Measurements from ENCODE around the gene SCAPER.
"Not testable (repeated sequence)": the region's sequence is repeated elsewhere in the genome, so short reads cannot be mapped to it uniquely, and the experiment has no call there.

SCAPER gene

DNA sequence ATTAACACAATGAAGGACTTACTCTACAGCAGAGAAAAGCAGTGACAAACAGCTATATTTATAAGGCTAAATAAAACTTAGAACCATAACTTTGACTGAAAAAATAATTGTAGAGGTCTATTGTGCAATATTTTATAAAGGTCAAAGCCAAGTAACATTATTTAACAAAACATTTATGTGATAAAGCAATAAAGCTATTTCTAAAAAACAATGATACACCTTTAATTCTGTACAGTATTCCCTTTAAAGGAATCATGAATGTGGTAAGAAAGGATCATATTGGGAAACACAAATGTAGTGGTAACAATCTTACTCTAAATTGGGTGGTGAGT is 332.2 kb downstream of the SCAPER start:
- no peak for DNase-seq (ENCODE audit: low spot score)

DNA sequence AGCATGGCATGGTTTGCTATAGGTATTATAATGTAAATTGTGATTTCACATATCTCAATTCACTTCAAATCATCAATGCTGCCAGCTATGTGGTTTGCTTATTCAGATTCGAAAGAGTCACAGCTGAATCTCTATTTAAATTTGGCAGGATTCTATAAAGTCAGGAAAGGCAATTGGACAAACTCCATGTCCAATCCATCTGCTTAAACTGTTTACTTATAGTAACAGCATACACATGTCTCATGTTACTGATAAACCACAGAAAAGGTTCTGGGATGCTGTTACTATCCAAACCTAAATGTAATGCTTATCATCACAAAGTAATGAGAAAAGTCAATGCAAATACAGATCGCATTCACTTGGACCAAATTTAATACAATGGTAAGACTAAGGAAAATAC is 338.9 kb downstream of the SCAPER start:
- no peak for DNase-seq (ENCODE audit: low spot score)

DNA sequence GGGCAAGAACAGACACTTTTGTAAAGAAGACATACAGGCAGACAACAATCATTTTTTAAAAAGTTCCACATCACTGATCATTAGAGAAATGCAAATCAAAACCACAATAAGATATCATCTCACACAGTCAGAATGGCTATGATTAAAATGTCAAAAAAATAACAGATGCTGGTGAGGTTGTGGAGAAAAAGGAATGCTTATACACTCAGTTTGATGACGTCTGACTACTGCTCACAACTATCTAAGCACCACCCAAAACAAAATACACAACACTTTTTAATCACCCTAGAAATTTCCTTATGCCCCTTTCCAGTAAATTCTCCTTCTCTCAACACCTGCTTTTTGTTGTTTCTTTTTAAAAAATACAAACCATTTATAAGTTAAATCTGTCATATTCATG is 339.8 kb downstream of the SCAPER start:
- DNase-seq (ENCODE audit: low spot score): no peak

DNA sequence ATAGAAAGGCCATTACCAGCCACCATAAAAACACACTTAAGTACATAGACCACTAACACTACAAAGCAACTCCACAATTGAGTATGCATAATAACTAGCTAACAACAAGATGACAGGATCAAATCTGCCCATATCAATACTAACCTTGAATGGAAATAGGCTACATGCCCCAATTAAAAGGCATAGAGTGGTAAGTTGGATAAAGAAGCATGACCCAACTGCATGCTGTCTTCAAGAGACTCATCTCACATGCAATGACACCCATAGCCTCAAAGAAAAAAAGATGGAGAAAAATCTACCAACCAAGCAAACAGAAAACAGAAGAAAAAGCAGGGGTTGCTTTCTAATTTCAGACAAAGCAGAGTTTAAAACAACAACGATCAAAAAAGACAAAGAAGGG is 349.9 kb downstream of the SCAPER start:
- DNase-seq (ENCODE audit: low spot score): no peak

DNA sequence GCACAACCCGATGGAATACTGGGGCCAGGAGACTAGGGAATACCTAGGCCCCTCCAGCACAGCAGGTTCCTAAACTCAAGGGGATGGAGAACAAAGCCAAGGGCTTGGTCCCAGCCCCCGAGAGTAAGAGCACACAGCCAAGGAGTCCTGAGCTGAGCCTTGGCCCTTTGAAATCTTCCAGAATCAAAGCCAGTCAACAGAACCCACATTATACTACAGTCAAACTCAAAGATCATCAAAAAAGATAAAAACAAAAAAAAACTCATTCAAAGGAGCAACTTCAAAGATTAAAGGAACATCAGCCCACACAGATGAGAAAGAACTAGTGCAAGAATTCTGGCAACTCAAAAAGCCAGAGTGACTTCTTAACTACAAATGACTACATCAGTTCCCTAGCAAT is 351.6 kb downstream of the SCAPER start:
- DNase-seq (ENCODE audit: low spot score): no peak

DNA sequence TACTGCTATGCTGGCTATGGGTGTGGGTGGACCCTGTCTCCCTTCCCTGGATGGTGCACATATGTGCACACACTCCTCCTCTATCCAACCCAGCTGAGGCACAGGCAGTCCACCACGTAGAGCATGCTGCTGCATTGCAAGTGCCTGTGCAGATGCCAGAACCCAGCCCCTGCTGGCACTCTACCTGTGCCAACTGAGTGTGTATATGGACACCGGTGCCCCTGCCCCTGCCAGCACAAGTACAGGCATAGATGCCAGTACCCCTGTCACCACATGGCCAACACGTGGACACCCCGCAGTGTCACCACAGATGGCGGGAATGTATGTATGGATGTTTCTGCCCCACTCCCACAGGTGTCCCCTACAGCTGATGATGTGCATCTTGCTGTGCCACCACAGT is 352.0 kb downstream of the SCAPER start:
- DNase-seq (ENCODE audit: low spot score): no peak

DNA sequence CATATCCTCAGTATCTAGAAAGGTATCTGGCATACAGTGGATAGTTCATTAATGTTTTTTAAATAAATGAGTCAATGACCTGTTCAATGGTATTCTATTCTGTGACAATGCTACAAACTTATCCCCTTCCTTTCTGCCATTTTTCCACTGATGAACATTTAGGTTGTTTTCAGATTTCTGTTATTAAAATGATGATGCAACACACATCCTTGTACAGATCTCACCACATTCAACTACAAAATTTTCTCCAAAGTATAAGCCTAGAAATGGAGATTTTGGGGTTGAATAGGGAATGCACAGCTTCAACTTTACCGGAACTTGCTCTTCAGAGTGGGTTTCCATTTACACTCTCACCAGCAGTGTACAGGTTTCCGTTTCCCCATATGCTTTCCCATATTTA is 358.3 kb downstream of the SCAPER start:
- no peak for DNase-seq (ENCODE audit: low spot score)

DNA sequence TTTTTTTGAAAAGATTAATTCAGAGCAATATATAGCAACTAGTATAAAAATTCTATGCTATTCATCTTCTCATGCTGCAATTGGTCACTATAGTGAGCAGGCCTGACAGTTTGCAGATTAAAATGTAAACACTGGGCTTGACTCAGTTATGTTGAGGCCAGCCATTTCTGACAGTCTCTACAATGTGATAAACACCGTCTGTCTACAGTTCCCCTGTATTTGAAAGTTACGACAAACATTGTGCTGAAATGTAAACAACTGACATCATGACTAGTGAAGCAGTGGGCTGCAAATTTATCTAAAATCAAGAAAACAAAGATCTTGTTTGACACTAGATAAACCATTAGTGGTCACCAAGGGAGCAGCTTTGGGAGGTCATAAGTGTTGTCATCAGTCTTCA is 371.1 kb downstream of the SCAPER start:
- no peak for DNase-seq (ENCODE audit: low spot score)

DNA sequence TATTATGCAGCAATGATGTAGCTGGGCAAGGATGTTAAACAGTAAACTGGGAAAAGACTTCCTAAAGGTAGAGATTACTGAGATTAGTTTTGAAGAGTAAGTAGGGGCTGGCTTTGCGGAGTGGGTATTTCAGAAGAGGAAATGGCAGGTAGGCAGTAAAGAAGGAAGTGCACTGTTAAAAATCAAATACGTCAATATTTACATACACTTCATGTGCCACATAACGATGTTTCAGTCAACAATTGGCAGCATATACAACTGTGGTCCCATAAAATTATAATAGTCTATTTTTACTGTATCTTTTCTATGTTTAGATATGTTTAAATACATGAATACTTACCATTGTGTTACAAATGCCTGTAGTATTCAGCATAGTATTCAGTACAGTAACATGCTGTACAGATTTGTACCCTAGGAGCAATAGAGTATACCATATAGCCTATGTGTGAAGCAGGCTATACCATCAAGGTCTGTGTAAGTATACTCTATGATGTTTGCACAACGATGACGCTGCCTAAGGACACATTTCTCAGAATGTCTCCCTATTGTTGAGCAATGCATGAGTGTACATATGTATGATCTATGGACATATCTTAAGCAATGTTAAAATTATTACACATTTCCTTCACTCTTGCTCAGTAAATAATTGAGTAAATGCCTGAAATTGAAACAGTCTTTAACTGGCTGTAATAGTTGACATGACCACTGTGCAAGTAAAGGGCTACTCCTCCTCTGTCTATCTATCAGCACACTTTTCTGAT is 371.9 kb downstream of the SCAPER start:
- no peak for DNase-seq (ENCODE audit: low spot score)

DNA sequence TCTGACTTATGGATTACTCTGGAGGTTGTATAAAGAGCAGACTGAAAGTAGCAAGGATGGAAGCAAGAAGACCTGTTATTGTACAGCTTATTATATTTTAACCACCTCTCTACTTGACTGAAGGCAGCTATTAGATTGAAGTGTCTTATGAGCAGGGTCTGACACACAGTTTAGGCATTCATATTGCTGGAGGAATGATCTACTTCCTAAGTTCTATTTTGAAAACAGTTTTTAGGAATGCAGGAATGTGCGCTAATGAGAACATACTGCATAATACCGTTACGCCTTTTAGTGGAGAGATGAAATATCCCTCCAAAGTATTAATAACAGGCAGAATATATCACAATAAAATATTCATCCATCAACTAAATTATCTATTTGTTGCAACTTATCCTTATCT is 375.2 kb downstream of the SCAPER start:
- DNase-seq (ENCODE audit: low spot score): no peak

DNA sequence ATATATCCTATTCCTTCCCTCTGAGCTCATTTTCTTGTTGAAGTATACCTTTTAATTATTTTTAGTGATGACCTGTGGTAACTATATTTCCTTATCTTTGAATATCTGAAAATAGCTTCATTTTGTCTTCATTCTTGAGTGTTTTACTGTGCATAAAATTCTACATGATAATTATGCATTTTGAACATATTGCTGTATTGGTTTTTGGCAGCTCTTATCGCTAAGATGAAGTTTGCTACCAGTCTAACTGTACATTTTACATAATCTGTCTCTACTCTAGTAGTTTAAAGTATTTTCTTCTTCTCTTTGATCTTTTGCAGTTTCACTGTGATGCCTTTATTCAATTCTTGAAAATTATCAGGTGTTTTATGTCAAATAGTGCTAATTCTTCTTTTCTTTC is 379.0 kb downstream of the SCAPER start:
- no peak for DNase-seq (ENCODE audit: low spot score)

DNA sequence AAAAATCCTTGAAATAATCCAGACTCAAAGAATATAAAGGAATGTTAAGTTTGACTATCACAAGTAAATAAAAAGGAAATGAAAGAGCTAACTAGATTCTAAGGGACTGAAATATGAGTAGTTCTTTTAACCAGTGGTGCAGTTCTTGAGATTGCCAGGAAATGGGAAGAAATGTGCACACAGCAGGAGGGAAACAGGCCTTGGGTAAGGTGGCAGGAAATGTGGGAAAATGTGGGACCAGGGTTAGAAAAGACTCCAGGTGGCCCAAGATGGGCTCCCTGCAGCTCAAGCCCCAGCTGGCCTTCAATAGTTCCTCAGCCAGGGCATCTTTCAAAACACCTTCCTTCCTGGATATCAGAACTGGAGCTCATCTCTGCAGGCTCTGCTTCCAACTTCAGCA is 387.2 kb downstream of the SCAPER start:
- DNase-seq (ENCODE audit: low spot score): no peak

DNA sequence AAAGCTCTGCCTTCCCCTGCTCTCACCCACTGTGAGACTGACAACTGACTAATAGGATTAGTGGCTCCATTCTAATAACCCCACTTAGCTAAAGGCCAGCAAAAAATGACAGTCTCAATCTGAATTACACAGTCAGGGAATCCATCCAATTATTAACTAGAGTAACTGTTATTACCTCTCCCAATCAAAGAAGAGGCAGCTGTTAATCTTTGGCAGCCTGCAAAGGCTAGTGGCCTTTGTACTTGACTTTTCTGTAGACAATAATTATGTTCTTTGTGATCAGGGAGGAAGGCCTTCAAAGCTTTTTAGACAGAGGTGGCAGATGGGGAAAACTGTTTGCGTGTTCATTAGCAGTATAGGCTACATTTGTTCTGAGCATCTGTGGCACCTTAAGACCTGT is 390.9 kb downstream of the SCAPER start:
- no peak for DNase-seq (ENCODE audit: low spot score)

DNA sequence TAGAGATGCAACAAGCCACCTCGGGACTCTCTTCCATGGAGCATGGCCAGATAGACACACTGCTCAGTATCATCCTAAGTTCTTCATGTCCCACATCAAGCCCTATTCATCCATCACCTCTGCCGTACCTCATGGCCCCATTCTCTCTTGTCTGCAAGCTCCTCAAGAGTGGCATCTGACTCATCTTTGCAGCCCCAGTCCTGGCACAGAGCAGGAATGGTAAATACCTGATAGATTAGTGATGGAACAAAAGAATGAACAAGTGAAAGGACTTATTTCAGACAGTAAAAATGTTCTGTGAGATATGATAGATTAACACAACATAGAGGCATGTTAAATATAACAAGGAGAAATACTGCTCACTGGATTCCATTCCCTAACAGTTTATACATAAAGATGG is 392.2 kb downstream of the SCAPER start:
- no peak for DNase-seq (ENCODE audit: low spot score)

DNA sequence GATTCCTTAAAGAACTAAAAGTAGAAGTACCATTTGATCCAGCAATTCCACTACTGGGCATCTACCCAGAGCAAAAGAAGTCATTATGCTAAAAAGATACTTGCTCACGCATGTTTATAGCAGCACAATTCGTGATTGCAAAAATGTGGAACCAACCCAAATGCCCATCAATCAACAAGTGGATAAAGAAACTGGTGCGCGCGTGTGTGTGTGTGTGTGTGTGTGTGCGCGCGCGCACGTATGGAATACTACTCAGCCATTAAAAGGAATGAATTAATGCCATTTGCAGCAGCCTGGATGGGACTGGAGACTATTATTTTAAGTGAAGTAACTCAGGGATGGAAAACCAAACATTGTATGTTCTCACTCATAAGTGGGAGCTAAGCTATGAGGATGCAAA is 394.5 kb downstream of the SCAPER start:
- not testable (repeated sequence) for DNase-seq (ENCODE audit: low spot score)

DNA sequence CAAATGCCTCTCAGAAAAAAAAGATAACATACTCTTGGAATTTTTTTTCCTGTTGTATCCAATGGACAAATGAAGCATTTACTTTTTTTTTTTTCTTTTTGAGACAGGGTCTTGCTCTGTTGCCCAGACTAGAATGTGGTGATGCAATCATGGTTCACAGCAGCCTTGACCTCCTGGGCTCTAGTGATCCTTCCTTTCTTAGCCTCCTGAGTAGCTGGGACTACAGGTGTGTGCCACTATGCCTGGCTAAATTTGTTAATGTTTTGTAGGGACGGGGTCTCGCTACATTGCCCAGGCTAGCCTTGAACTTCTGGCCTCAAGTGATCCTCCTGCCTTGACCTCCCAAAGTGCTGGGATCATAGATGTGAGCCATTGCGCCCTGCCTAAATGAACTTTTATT is 401.3 kb downstream of the SCAPER start:
- no peak for DNase-seq (ENCODE audit: low spot score)

DNA sequence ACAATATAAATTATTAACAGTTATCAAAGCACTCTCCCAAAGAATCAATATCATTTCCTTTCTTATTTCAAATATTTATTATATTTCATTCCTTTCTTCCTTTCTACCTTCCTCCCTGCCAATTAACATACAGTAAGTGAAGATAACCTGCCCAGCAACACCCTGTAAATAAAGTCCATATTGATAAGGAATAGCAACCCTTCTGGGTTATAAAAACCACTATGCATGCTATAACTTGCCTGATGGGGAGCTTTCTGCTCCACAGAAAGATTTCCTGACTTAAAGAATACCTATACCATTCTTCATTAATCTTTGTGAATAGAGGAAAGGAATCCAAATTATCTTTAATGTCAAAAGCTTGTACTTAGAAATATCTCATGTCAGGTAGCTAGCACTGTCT is 402.0 kb downstream of the SCAPER start:
- no peak for DNase-seq (ENCODE audit: low spot score)

DNA sequence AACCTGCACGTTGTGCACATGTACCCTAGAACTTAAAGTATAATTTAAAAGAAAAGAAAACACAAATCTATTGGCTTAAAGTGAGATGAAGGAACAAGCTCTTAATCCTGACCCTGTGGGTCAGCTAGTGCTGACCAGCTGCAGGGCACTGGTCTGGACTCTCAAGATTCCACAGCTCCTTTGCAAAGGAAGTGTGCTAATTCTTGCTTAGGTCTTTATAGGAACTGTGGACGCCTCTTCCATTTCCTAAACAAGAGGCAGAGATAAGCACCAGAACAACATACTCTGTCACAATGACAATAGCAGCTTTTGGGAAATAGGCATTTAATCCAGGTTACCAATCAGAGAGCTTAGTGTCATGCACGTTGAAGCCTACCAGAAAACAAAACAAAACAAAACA is 402.5 kb downstream of the SCAPER start:
- DNase-seq (ENCODE audit: low spot score): no peak

DNA sequence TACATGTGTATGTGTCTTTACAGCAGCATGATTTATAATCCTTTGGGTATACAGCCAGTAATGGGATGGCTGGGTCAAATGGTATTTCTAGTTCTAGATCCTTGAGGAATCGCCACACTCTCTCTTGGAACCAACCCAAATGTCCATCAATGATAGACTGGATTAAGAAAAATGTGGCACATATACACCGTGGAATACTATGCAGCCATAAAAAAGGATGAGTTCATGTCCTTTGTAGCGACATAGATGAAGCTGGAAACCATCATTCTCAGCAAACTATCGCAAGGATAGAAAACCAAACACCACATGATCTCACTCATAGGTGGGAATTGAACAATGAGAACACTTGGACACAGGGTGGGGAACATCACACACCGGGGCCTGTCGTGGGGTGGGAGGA is 403.0 kb downstream of the SCAPER start:
- not testable (repeated sequence) for DNase-seq (ENCODE audit: low spot score)

DNA sequence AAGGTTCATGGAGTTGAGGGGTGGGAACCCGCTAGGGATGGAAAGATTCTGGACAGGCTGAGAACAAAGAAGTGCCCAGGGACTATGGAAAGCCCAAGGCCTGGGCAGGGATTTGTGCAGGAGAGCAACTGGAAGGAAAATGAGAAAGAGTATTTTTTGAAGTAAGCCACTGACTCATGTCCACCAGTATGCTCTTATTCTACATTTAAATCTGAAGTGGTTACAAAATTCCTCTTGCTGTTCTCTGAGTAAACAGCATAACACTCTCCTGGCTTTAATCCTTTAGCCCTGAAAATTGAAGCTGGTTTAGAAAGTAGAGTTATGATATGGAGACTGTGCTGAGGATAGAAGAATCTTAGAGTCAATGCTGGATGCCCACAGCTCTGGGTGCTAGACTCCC is 403.4 kb downstream of the SCAPER start:
- DNase-seq (ENCODE audit: low spot score): no peak

DNA sequence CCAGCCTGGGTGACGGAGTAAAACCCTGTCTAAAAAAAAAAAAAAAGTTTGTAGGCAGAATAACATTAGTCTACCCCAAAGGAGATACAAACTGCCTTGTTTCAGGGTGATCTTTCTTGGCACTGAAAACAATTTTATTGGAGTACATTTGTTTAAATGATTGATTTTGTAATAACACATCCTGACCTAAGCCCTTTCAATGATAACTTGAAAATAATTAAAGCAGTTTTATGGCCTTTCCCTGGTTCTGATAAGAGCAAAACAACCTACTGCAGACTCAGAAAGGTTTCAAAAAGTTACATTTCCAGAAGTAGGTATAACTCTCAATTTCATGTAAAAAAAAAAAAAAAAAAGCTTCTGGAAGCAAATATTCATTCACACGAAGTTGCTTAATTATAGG is 404.1 kb downstream of the SCAPER start:
- no peak for DNase-seq (ENCODE audit: low spot score)

DNA sequence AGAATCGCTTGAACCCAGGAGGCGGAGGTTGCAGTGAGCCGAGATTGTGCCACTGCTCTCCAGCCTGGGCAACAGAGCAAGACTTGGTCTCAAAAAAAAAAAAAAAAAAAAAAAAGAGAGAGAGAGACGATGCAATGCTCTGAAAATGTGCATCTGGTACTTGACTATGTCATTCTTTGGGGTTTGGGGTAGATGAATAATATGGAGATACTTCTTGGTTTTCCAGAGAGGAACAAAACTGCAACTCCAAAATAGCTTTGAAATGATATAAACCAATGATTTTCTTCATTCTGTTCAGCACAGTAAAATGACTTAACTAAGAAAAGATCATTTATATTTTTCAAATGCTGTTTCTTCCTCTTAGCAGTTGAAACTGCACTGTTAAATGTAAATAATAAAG is 409.7 kb downstream of the SCAPER start:
- DNase-seq (ENCODE audit: low spot score): no peak

DNA sequence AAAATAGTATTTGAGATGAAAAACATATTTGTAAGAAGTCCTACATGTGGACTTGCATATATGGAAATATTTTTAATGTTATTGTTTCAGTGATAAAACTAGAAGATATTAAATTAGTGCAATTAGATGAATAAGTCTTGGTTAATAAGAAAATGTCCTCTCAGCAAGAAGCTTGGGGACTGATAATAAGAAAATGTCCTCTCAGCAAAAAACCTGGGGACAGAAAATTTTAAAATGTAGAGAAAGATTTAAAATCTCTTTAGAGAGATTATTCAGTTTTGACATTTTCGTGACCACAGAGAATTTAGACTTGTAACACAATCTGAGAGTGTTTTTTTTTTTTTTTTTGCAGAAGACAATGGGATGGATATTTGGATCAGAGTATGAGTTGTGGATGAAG is 412.6 kb downstream of the SCAPER start:
- DNase-seq (ENCODE audit: low spot score): no peak

DNA sequence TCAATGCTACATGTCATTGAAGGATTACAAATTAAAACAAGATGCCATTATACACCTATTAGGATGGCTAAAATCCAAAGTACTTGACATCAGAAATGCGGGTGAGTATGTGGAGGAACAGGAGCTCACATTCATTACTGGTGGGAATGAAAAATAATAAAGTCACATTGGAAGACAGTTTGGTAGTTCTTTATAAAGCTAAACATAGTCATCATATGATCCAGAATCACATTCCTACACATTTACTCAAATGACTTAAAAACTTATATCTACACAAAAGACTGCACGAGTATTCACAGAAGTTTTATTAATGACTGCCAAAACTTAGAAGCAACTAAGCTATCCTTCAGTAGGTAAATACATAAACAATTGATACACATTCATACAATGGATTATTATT is 421.4 kb downstream of the SCAPER start:
- DNase-seq (ENCODE audit: low spot score): no peak

DNA sequence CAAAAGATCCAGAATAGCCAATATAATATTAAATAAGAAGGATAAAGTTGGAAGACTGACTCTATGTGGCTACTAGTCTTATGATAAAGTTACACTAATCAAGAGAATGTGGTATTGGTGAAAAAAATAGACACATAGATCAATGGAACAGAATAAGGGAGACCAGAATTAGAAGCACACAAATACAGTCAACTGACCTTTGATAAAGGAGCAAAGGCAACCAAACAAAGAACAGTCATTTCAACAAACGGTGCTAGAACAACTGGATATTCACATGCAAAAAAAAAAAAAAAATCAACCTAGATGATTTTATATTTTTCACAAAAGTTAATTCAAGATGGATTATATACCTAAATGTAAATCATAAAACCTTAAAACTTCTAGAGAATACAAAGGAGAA is 422.1 kb downstream of the SCAPER start:
- DNase-seq (ENCODE audit: low spot score): no peak

All from CD4-positive, alpha-beta T cell treated with Interleukin-15 for 4 hours (primary cell).